Measurements from ENCODE around the gene LY86. TPM values are rescaled to one million over a fixed set of nuclear protein-coding genes. Genes with fewer than 3 reads are reported as not detected.

Gene LY86
- total and polyA plus RNA-seq, 2 donors (not counting 3 experiments of a cell fraction or from before 2014, with no cell fraction given), result not detected

GRCh38 chr6:6703699-6704098 lies 115.2 kb downstream of the LY86 start:
- H3K27ac ChIP-seq (ENCODE audit: insufficient read depth, low read depth, low read length), result no peak overlapping the region
- no peaks in the 10 kb centered on the region for H4K20me1 ChIP-seq (replicated peaks; ENCODE audit: control insufficient read depth, extremely low read depth, insufficient read depth, low read length)
- ChIA-PET CTCF (interaction anchor here (1.3 kb wide), 1 partner anchor 211 kb away, joined by 3 read pairs; no protein-coding TSS in a partner anchor), POLR2A (no interaction called here)
- FAIRE-seq (no peak), DNase-seq (ENCODE audit: low read depth, low spot score) (no peak)
- H3K9me1 ChIP-seq (replicated peaks; ENCODE audit: control insufficient read depth, extremely low read depth, insufficient read depth, low read length), result no peaks in the 10 kb centered on the region
- H3K4me1 ChIP-seq (ENCODE audit: control insufficient read depth, extremely low read depth, insufficient read depth, low read length), result no peaks in the 10 kb centered on the region
- no peak overlapping the region for H3K4me2 ChIP-seq (ENCODE audit: insufficient read depth, low read length)
- H2AFZ ChIP-seq (ENCODE audit: low read depth, low read length), result no peak overlapping the region
- TF ChIP-seq GATA2 (IDR thresholded peaks at IDR 0.05; ENCODE audit: insufficient read depth, insufficient read length, low read depth, low read length), result no peak
- no peak for TF ChIP-seq FOS (IDR thresholded peaks at IDR 0.05; ENCODE audit: borderline replicate concordance, insufficient read depth, low read length)
- TF ChIP-seq JUN (IDR thresholded peaks at IDR 0.05; ENCODE audit: borderline replicate concordance, insufficient read depth, insufficient read length, low read depth), result no peak
- no peak for TF ChIP-seq POLR2AphosphoS5 (IDR thresholded peaks at IDR 0.05; ENCODE audit: insufficient read depth, low read depth, low read length)
- no peak for TF ChIP-seq CTCF (IDR thresholded peaks at IDR 0.05; ENCODE audit: extremely low read depth in 1 of 2, insufficient read depth in 1 of 2, low read depth in 1 of 2, low read length in 2 of 2)
- no peak for TF ChIP-seq MYC (IDR thresholded peaks at IDR 0.05; ENCODE audit: low read depth, low read length)
- TF ChIP-seq EZH2 (IDR thresholded peaks at IDR 0.05; ENCODE audit: borderline replicate concordance, low read depth, low read length, severe bottlenecking), result no peak
- no peak for TF ChIP-seq POLR2A (IDR thresholded peaks at IDR 0.05; ENCODE audit: low read depth, low read length)
- TF ChIP-seq MAX (IDR thresholded peaks at IDR 0.05; ENCODE audit: insufficient read depth, insufficient read length), result no peak
- no peak overlapping the region for H3K4me3 ChIP-seq (replicated peaks in 1 of 3; ENCODE audit: insufficient read depth in 1 of 3, low read depth in 1 of 3, low read length in 3 of 3)
- H3K9ac ChIP-seq (replicated peaks; ENCODE audit: extremely low read depth, insufficient read depth, low read length), result no peak overlapping the region
- intact Hi-C loops (cut with micrococcal nuclease), result no loop called here
- H3K36me3 ChIP-seq (ENCODE audit: control insufficient read depth in 2 of 2, extremely low read depth in 1 of 2, insufficient read depth in 2 of 2, low read length in 2 of 2), result no peaks in the 10 kb centered on the region
- H3K79me2 ChIP-seq (ENCODE audit: control insufficient read depth, insufficient read depth, low read length), result no peaks in the 10 kb centered on the region
- dilution Hi-C loops (cut with MboI; ENCODE audit: extremely low pct_ligation_motif_present, low sequenced_read_pairs), result no loop called here
- H3K27me3 ChIP-seq (ENCODE audit: control insufficient read depth in 2 of 2, insufficient read depth in 2 of 2, low read length in 2 of 2), result peaks cover 3 to 4% of the 10 kb centered on the region in 2 experiments
- H3K9me3 ChIP-seq (replicated peaks; ENCODE audit: control insufficient read depth, insufficient read depth, low read length), result no peaks in the 10 kb centered on the region
- no TSS peak for BruUV-seq (replicated peaks)
